ENCODE measurements around the gene UMOD.

DNA sequence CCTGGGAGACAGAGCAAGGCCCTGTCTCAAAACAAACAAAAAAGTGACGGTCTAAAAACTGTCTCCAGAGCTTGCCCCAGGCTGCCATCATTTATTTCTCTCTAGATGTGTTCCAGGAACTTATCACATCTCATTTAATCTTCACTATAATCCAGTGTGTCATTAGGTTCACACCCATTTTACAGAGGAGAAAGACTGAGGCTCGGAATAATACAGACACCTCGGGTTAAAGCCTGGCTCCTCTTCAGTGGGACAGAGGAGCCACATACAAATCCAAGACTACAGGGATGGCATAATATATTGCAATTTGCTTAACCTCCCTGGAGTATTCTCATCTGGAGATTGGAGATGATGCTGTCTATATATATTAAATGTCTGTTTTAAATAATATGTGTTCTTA, 46.1 kb upstream of the UMOD start:
- no peak for TF ChIP-seq CTCF (IDR thresholded peaks at IDR 0.05)
- TF ChIP-seq POLR2A (IDR thresholded peaks at IDR 0.05) = no peak
